ENCODE measurements around the gene VPS9D1. TPM values are rescaled to one million over a fixed set of nuclear protein-coding genes. Genes with fewer than 3 reads are reported as not detected.

Gene VPS9D1
- total RNA-seq, 1 donor from 2014 or later = 11.3 TPM

GRCh38 chr16:89691986-89692569, 28.6 kb downstream of the VPS9D1 start:
- H3K4me1 ChIP-seq (ENCODE audit: insufficient read depth, low read length) = peaks cover 9% of the 10 kb centered on the region
- Mint-ChIP-seq H3K36me3 (ENCODE audit: low read depth, unreplicated experiment) (peaks cover 10% of the 10 kb centered on the region), H3K9me3 (ENCODE audit: unreplicated experiment) (no peaks in the 10 kb centered on the region), H3K27ac (ENCODE audit: unreplicated experiment) (no peak overlapping the region), H3K27me3 (ENCODE audit: low read depth, unreplicated experiment) (no peaks in the 10 kb centered on the region), H3K4me3 (ENCODE audit: unreplicated experiment) (no peak overlapping the region), H3K4me1 (ENCODE audit: low read depth, unreplicated experiment) (peaks cover 4% of the 10 kb centered on the region)
- peaks cover 24% of the 10 kb centered on the region for H3K79me2 ChIP-seq (ENCODE audit: insufficient read depth, low read length)
- peaks cover 38% of the 10 kb centered on the region for H4K20me1 ChIP-seq (ENCODE audit: insufficient read depth, low read length)
- FAIRE-seq (no peak), DNase-seq (ENCODE audit: low read depth) (no peak)
- no peak overlapping the region for H3K27ac ChIP-seq (ENCODE audit: low read depth, low read length)
- no peaks in the 10 kb centered on the region for H3K9me3 ChIP-seq (ENCODE audit: insufficient read depth, low read depth, low read length)
- H3K9ac ChIP-seq (ENCODE audit: low read length) = no peak overlapping the region
- no peak overlapping the region for H2AFZ ChIP-seq (ENCODE audit: low read depth, low read length)
- peaks cover 12% of the 10 kb centered on the region for H3K36me3 ChIP-seq (ENCODE audit: insufficient read depth, low read length)
- H3K4me2 ChIP-seq (ENCODE audit: low read length) = no peak overlapping the region
- H3K4me3 ChIP-seq (ENCODE audit: insufficient read depth, low read depth, low read length) = no peak overlapping the region
- no peak for TF ChIP-seq EZH2 (IDR thresholded peaks at IDR 0.05; ENCODE audit: insufficient read depth, low read length)
- TF ChIP-seq CTCF (IDR thresholded peaks at IDR 0.05; ENCODE audit: insufficient read depth, low read depth, low read length) = no peak
- no peaks in the 10 kb centered on the region for H3K27me3 ChIP-seq (ENCODE audit: insufficient read depth, low read length)

- Histone ChIP-seq H3K9ac (ENCODE audit: low read length) (no peak overlapping the region), H3K4me1 (ENCODE audit: insufficient read depth, low read length) (peaks cover 10% of the 10 kb centered on the region), H2AFZ (ENCODE audit: low read depth, low read length) (no peak overlapping the region), H3K79me2 (ENCODE audit: insufficient read depth, low read length) (peaks cover 25% of the 10 kb centered on the region), H3K4me2 (ENCODE audit: low read length) (no peak overlapping the region), H3K4me3 (ENCODE audit: insufficient read depth, low read depth, low read length) (no peak overlapping the region), H3K36me3 (ENCODE audit: insufficient read depth, low read length) (peaks cover 12% of the 10 kb centered on the region), H3K27me3 (ENCODE audit: insufficient read depth, low read length) (no peaks in the 10 kb centered on the region), H3K9me3 (ENCODE audit: insufficient read depth, low read depth, low read length) (no peaks in the 10 kb centered on the region), H3K27ac (ENCODE audit: low read depth, low read length) (no peak overlapping the region), H4K20me1 (ENCODE audit: insufficient read depth, low read length) (peaks cover 33% of the 10 kb centered on the region)
- H3K36me3 Mint-ChIP-seq (ENCODE audit: low read depth, unreplicated experiment) = peaks cover 10% of the 10 kb centered on the region
- peaks cover 4% of the 10 kb centered on the region for H3K4me1 Mint-ChIP-seq (ENCODE audit: low read depth, unreplicated experiment)
- no peak for DNase-seq (ENCODE audit: low read depth)
- FAIRE-seq = no peak
- H3K27ac Mint-ChIP-seq (ENCODE audit: unreplicated experiment) = no peak overlapping the region
- H3K27me3 Mint-ChIP-seq (ENCODE audit: low read depth, unreplicated experiment) = no peaks in the 10 kb centered on the region
- H3K9me3 Mint-ChIP-seq (ENCODE audit: unreplicated experiment) = no peaks in the 10 kb centered on the region
- TF ChIP-seq EZH2 (IDR thresholded peaks at IDR 0.05; ENCODE audit: insufficient read depth, low read length) (no peak), CTCF (IDR thresholded peaks at IDR 0.05; ENCODE audit: insufficient read depth, low read depth, low read length) (no peak)
- H3K4me3 Mint-ChIP-seq (ENCODE audit: unreplicated experiment) = no peak overlapping the region
Measured at GRCh38 chr16:89691231-89691985, 29.3 kb downstream of the VPS9D1 start.

Data from astrocyte (in vitro differentiated cells and primary cell).